ENCODE measurements around the gene ZSCAN21. TPM values are rescaled to one million over a fixed set of nuclear protein-coding genes. Genes with fewer than 3 reads are reported as not detected.

Gene ZSCAN21
- total and polyA plus RNA-seq, 10 of the 15 experiments (the other 5 are each of a cell fraction or from before 2014, with no cell fraction given): 1.9 to 9.6 (median 7.1) TPM

DNA sequence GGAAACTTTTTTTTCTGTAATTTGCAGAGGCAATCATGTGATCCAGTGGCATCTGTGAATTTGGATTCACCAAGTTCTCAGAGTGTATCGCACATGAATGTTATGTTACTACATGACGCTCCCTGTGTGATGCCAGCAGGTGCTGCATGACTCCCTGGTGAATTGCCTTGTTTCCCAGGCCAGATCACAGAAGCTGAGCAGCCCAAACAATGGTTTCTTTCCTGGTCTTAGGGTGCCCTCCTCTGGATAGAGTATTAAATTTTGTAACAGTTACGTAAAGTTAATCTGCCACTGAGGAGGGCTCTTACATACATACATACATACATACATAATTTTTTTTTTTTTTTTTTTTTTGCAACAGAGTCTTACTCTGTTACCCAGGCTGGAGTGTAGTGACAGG is 3.6 kb downstream of the ZSCAN21 start:
- Histone ChIP-seq H2AFZ (ENCODE audit: control insufficient read depth, low read depth, low read length) (no peak overlapping the region), H3K79me2 (ENCODE audit: control insufficient read depth, insufficient read depth, low read length) (peaks cover 3% of the 10 kb centered on the region; the same call in 1 of the 2 replicates), H3K4me2 (ENCODE audit: control insufficient read depth, insufficient read depth) (no peak overlapping the region), H3K4me3 (no peak overlapping the region), H3K9me3 (replicated peaks; ENCODE audit: control insufficient read depth, insufficient read depth, low read length) (no peaks in the 10 kb centered on the region), H3K4me1 (ENCODE audit: control insufficient read depth, insufficient read depth, low read length) (peaks cover 7% of the 10 kb centered on the region), H3K9ac (ENCODE audit: control insufficient read depth, insufficient read depth, low read length) (no peak overlapping the region), H4K20me1 (ENCODE audit: control insufficient read depth, insufficient read depth) (no peaks in the 10 kb centered on the region), H3K36me3 (ENCODE audit: control insufficient read depth in 2 of 2, insufficient read depth in 2 of 2, low read length in 1 of 2) (peaks cover 0 to 1% of the 10 kb centered on the region in 2 experiments; a peak in 1 of 4 replicates), H3K27ac (ENCODE audit: control insufficient read depth, insufficient read depth) (no peak overlapping the region), H3K27me3 (replicated peaks in 1 of 2; ENCODE audit: control insufficient read depth in 2 of 2, insufficient read depth in 2 of 2, low read length in 1 of 2) (no peaks in the 10 kb centered on the region)
- ChIA-PET SMC1A (ENCODE audit: uncharacterized antibody, unreplicated experiment) (interaction anchor here (0.8 to 1.6 kb wide), 6 partner anchors 10 to 285 kb away, joined by 3 to 8 read pairs (median 4); partner anchors contain the start of gene ZNF3), POLR2A (interaction anchor here (0.6 to 1.0 kb wide), 3 partner anchors 24 to 637 kb away, joined by 3 to 9 read pairs (median 8); no protein-coding TSS in a partner anchor), CTCF (interaction anchor here (0.7 to 3.3 kb wide), 6 partner anchors 11 to 382 kb away, joined by 3 to 39 read pairs (median 4); no protein-coding TSS in a partner anchor), RAD21 (ENCODE audit: unreplicated experiment) (interaction anchor here (0.7 to 1.3 kb wide), 4 partner anchors 57 to 140 kb away, joined by 3 to 4 read pairs (median 4); no protein-coding TSS in a partner anchor)
- in situ Hi-C loops (cut with MboI) (no loop called here), intact Hi-C loops (cut with micrococcal nuclease; ENCODE audit: unreplicated experiment) (no loop called here)
- TF ChIP-seq MEF2B (IDR thresholded peaks at IDR 0.05; ENCODE audit: partially characterized antibody, poor library complexity, severe bottlenecking) (peak; percentile 34), RAD21 (IDR thresholded peaks at IDR 0.05; ENCODE audit: insufficient read depth, low read depth, low read length) (peak; percentile 51), CBX3 (IDR thresholded peaks at IDR 0.05; ENCODE audit: borderline replicate concordance, low read depth) (no peak)
- TF ChIP-seq, protein P1, sequence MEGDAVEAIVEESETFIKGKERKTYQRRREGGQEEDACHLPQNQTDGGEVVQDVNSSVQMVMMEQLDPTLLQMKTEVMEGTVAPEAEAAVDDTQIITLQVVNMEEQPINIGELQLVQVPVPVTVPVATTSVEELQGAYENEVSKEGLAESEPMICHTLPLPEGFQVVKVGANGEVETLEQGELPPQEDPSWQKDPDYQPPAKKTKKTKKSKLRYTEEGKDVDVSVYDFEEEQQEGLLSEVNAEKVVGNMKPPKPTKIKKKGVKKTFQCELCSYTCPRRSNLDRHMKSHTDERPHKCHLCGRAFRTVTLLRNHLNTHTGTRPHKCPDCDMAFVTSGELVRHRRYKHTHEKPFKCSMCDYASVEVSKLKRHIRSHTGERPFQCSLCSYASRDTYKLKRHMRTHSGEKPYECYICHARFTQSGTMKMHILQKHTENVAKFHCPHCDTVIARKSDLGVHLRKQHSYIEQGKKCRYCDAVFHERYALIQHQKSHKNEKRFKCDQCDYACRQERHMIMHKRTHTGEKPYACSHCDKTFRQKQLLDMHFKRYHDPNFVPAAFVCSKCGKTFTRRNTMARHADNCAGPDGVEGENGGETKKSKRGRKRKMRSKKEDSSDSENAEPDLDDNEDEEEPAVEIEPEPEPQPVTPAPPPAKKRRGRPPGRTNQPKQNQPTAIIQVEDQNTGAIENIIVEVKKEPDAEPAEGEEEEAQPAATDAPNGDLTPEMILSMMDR (IDR thresholded peaks at IDR 0.05 in 2 of 3, conservative IDR thresholded peaks at IDR 0.05 in 1 of 3; ENCODE audit: control insufficient read depth in 2 of 3, extremely low read depth in 1 of 3, insufficient read depth in 1 of 3, low read depth in 3 of 3, low read length in 3 of 3): peak; percentile 20 to 46 (median 26); a peak in 4 of 6 replicates
- DNase-seq (ENCODE audit: low read depth, low spot score): no peak
- no peak for FAIRE-seq
- peak; percentile 25; the same call in 2 of the 3 replicates for ATAC-seq
- BruUV-seq (replicated peaks): no TSS peak
- WGBS (ENCODE audit: insufficient coverage, insufficient replicate concordance, low lambda C conversion rate, missing lambda C conversion rate): 64% methylated on average over 3 of the region's 3 CpGs

Data from GM12878 (cell line).